Measurements from ENCODE around the gene CST8. TPM values are rescaled to one million over a fixed set of nuclear protein-coding genes. Genes with fewer than 3 reads are reported as not detected.

CST8 gene
- total RNA-seq, 1 experiment from 2014 or later = not detected

DNA sequence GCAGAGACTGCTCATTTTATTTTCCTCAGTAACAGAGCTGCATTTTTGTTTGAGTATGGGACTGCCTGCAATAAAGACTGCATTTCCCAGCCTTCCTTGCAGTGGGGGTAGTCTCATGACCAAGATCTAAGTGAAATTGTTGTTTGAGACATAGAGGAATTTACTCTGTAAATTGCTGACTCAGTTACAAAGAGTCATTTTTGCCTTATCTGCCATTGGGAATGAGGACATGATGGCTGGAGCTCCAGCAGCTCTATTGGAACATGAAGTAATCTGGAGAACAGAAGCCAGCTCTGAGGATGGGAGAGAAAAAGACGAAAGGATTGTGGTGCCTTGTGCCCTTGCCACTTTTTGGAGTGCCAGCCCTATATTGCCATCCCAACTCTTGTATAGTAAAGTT, 36.1 kb upstream of the CST8 start:
- ChIA-PET POLR2A (no interaction called here), CTCF (no interaction called here)
- H3K27ac ChIP-seq (ENCODE audit: low read length) = no peak overlapping the region
- intact Hi-C loops (cut with micrococcal nuclease; ENCODE audit: unreplicated experiment) = no loop called here
- H3K36me3 ChIP-seq (ENCODE audit: control insufficient read depth, insufficient read depth, low read length) = no peaks in the 10 kb centered on the region
- H3K9me3 ChIP-seq (ENCODE audit: control insufficient read depth, insufficient read depth, low read depth, low read length) = no peaks in the 10 kb centered on the region
- H3K4me1 ChIP-seq (ENCODE audit: control insufficient read depth, insufficient read depth, low read length) = no peaks in the 10 kb centered on the region
- DNase-seq (ENCODE audit: low read depth, low spot score) (no peak), ATAC-seq (no peak)
- no peaks in the 10 kb centered on the region for H3K27me3 ChIP-seq (ENCODE audit: control insufficient read depth, insufficient read depth, low read length)
- TF ChIP-seq TCF7L2 (IDR thresholded peaks at IDR 0.05; ENCODE audit: low read depth, low read length) (no peak), REST (IDR thresholded peaks at IDR 0.05; ENCODE audit: insufficient read depth in 1 of 2, low read depth in 2 of 2, low read length in 1 of 2) (no peak), POLR2AphosphoS5 (IDR thresholded peaks at IDR 0.05; ENCODE audit: low read depth, low read length) (no peak), SIN3A (IDR thresholded peaks at IDR 0.05; ENCODE audit: borderline replicate concordance, insufficient read depth, low read depth, low read length) (no peak), CTCF (IDR thresholded peaks at IDR 0.05) (no peak)
- no peak overlapping the region for H3K4me3 ChIP-seq (ENCODE audit: low read depth in 2 of 2, low read length in 2 of 2)
- BruUV-seq (replicated peaks) = no TSS peak
- in situ Hi-C loops (cut with HindIII; ENCODE audit: low pct_unique_long_range_greater_than_20kb, low sequenced_read_pairs) = no loop called here

DNA sequence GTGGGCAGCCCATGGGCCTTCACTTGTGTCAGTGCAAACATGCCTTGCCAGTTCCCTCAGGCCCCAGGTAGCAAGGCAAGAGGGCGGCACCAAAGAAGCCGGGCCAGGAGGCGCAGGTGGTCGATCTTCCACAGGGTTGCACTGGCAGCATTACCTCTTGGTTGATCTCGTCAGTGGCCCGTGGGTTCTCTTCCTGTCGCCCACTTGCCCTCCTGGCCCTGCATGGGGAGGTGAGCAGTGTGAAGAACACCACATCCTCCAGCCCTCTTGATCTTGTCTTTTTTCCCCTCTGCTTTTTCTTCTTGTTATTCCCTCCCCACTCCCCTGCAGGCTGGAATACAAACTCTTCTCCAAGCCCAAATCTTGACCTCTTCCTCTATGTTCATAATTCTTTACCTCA, 35.3 kb upstream of the CST8 start:
- in situ Hi-C loops (cut with HindIII; ENCODE audit: low pct_unique_long_range_greater_than_20kb, low sequenced_read_pairs) = no loop called here
- no peak overlapping the region for H3K27ac ChIP-seq (ENCODE audit: low read length)
- intact Hi-C loops (cut with micrococcal nuclease; ENCODE audit: unreplicated experiment) = no loop called here
- TF ChIP-seq REST (IDR thresholded peaks at IDR 0.05; ENCODE audit: insufficient read depth in 1 of 2, low read depth in 2 of 2, low read length in 1 of 2) (no peak), POLR2AphosphoS5 (IDR thresholded peaks at IDR 0.05; ENCODE audit: low read depth, low read length) (no peak), SIN3A (IDR thresholded peaks at IDR 0.05; ENCODE audit: borderline replicate concordance, insufficient read depth, low read depth, low read length) (no peak), CTCF (IDR thresholded peaks at IDR 0.05) (no peak), TCF7L2 (IDR thresholded peaks at IDR 0.05; ENCODE audit: low read depth, low read length) (no peak)
- H3K4me1 ChIP-seq (ENCODE audit: control insufficient read depth, insufficient read depth, low read length) = no peaks in the 10 kb centered on the region
- ATAC-seq = no peak
- H3K9me3 ChIP-seq (ENCODE audit: control insufficient read depth, insufficient read depth, low read depth, low read length) = no peaks in the 10 kb centered on the region
- no peaks in the 10 kb centered on the region for H3K27me3 ChIP-seq (ENCODE audit: control insufficient read depth, insufficient read depth, low read length)
- H3K4me3 ChIP-seq (ENCODE audit: low read depth in 2 of 2, low read length in 2 of 2) = no peak overlapping the region
- ChIA-PET CTCF (no interaction called here), POLR2A (no interaction called here)
- DNase-seq (ENCODE audit: low read depth, low spot score) = no peak
- no TSS peak for BruUV-seq (replicated peaks)
- no peaks in the 10 kb centered on the region for H3K36me3 ChIP-seq (ENCODE audit: control insufficient read depth, insufficient read depth, low read length)

Measured in Panc1 (cell line).